ENCODE data around the gene SPAG5. TPM values are rescaled to one million over a fixed set of nuclear protein-coding genes. Genes with fewer than 3 reads are reported as not detected.

The SPAG5 gene, protein sequence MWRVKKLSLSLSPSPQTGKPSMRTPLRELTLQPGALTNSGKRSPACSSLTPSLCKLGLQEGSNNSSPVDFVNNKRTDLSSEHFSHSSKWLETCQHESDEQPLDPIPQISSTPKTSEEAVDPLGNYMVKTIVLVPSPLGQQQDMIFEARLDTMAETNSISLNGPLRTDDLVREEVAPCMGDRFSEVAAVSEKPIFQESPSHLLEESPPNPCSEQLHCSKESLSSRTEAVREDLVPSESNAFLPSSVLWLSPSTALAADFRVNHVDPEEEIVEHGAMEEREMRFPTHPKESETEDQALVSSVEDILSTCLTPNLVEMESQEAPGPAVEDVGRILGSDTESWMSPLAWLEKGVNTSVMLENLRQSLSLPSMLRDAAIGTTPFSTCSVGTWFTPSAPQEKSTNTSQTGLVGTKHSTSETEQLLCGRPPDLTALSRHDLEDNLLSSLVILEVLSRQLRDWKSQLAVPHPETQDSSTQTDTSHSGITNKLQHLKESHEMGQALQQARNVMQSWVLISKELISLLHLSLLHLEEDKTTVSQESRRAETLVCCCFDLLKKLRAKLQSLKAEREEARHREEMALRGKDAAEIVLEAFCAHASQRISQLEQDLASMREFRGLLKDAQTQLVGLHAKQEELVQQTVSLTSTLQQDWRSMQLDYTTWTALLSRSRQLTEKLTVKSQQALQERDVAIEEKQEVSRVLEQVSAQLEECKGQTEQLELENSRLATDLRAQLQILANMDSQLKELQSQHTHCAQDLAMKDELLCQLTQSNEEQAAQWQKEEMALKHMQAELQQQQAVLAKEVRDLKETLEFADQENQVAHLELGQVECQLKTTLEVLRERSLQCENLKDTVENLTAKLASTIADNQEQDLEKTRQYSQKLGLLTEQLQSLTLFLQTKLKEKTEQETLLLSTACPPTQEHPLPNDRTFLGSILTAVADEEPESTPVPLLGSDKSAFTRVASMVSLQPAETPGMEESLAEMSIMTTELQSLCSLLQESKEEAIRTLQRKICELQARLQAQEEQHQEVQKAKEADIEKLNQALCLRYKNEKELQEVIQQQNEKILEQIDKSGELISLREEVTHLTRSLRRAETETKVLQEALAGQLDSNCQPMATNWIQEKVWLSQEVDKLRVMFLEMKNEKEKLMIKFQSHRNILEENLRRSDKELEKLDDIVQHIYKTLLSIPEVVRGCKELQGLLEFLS
- total RNA-seq (1 to 10 TPM; 2.2 to 3.6 TPM), polyA plus RNA-seq (1 to 10 TPM; 1.6 to 4.3 TPM)
- long read RNA-seq, donor 1, partial matches to known transcripts = 1 of 1 reads
- long read RNA-seq, donor 1, other reads (novel, unspliced or antisense) = 0 of 1 reads
- long read RNA-seq, donor 2, partial matches to known transcripts = 1 of 2 reads
- long read RNA-seq, donor 2, other reads (novel, unspliced or antisense) = 1 of 2 reads

DNA sequence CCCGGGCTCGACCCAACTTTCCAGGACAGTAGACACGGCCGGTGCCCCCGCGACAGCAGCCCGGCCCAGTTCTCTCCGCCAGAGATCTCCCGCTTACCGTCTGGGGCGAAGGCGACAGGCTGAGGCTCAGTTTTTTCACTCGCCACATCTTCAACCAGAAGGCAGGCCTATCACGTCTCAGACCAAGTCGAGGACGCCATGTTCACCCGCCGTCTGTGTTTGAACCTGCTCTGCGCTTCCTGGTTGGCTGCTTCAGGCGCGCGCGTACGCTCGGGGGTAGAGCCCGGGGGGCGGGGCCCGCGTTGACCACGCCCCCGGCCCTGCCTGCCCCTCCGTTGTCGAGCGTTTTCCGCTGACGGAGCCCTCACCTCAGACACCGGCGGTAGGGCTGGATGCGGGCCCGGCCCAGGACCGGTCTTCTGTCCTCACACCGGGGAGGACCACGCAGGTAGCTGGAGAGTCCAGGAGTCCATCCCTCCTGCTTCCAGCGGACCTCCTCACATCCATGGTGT lies at the start of gene SPAG5:
SPAG5 (minus strand) TSS at position 227 of the 512 bp plus-strand sequence; CDS start at position 148, 79 bp downstream.
- 1% methylated on average over 44 of the region's 44 CpGs for WGBS, 2 donors
- intact Hi-C loops (cut with DNase I) = loop anchor here (2.0 to 5.0 kb wide), 2 partner anchors 46 to 47 kb away; partner anchors contain the start of gene UNC119 (in 2 of the 2)
- Histone ChIP-seq H3K27me3 (ENCODE audit: control insufficient read depth in 1 of 2, insufficient read depth in 2 of 2, low read length in 1 of 2) (no peaks in the 10 kb centered on the region), H3K4me3 (ENCODE audit: low read length in 2 of 2) (peak within 1 kb of the TSS; percentile 29 to 77), H3K36me3 (ENCODE audit: control insufficient read depth in 1 of 2, insufficient read depth in 2 of 2, low read length in 1 of 2) (no peaks in the 10 kb centered on the region), H3K27ac (ENCODE audit: low read depth in 1 of 2, low read length in 2 of 2) (peak within 1 kb of the TSS; percentile 23 to 94), H3K4me1 (ENCODE audit: control insufficient read depth in 1 of 2, insufficient read depth in 2 of 2, low read length in 2 of 2) (no peaks in the 10 kb centered on the region), H3K9me3 (ENCODE audit: control insufficient read depth, low read length) (no peaks in the 10 kb centered on the region)
- ATAC-seq (ENCODE audit: low FRiP score) (peak; percentile 99), DNase-seq (peak; percentile 95 to 97)

DNA sequence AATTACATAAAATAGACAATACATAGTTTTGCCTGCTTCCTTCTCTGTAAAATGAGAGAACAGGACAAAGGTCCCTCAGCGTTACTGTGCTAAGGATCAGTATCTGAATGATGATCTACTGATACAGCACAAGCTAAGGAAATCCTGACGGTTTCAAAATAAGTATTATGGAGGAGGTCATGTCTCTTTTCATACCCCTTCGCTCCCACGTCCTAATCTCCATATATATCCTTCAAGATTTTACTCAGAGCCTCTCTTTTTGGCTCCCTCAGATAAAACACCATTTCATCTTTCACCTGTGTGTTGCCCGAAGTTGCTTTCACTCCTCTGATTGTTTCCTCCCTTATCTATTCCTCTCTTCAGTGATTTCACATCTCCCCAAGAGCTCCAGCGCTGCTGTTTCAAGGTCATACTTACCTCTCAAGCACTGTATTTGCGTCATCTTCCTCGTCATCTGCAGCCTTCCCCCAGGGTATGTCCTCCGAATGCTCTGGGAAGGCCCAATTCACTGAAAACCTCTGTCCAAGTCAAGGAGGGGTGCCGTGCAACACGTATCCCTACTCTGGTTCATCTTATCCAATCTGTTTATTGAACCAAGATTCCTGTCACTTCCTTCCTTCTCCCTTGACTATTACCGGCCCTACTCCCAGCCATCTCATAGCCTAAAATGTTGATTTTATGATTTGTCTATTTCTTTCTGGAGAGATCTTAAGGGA lies 47.4 kb upstream of the SPAG5 start:
- H3K4me3 ChIP-seq (ENCODE audit: low read length in 2 of 2) = no peak overlapping the region

DNA sequence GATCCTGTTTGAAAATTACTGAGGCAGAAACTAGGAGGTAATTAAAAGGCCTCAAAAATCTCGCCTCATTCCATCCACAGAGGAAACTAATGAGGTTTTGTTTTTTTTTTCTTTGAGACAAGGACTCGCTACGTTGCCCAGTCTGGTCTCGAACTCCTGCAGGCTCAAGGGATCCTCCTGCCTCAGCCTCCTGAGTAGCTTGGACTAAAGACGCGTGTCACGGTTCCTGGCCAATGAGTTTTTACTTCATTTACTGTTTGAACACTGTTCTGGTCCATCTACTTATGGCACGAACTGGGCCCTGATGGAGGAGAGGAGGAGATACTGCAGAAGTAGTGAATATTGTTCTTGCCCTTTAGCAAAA lies 46.7 kb upstream of the SPAG5 start:
- H3K4me1 ChIP-seq (ENCODE audit: control insufficient read depth in 1 of 2, insufficient read depth in 2 of 2, low read length in 2 of 2) = no peaks in the 10 kb centered on the region
- peak overlapping the region in 1 of 2 donors; percentile 87 for H3K27ac ChIP-seq (ENCODE audit: low read depth in 1 of 2, low read length in 2 of 2)
- H3K36me3 ChIP-seq (ENCODE audit: control insufficient read depth in 1 of 2, insufficient read depth in 2 of 2, low read length in 1 of 2) = peaks cover 0 to 7% of the 10 kb centered on the region in 2 donors
- no peaks in the 10 kb centered on the region for H3K9me3 ChIP-seq (ENCODE audit: control insufficient read depth, low read length)
- intact Hi-C loops (cut with DNase I) = no loop called here
- no peak for ATAC-seq (ENCODE audit: low FRiP score)
- DNase-seq = no peak
- no peaks in the 10 kb centered on the region for H3K27me3 ChIP-seq (ENCODE audit: control insufficient read depth in 1 of 2, insufficient read depth in 2 of 2, low read length in 1 of 2)
- 15 to 21% methylated on average over 8 of the region's 8 CpGs for whole genome bisulfite sequencing, 2 donors
- H3K4me3 ChIP-seq (ENCODE audit: low read length in 2 of 2) = peak overlapping the region in 1 of 2 donors; percentile 49

More for the DNA sequence above, 47.4 kb upstream of the SPAG5 start:
- intact Hi-C loops (cut with DNase I) = no loop called here
- Histone ChIP-seq H3K9me3 (ENCODE audit: control insufficient read depth, low read length) (no peaks in the 10 kb centered on the region), H3K27ac (ENCODE audit: low read depth in 1 of 2, low read length in 2 of 2) (peak overlapping the region; percentile 70 to 84), H3K4me1 (ENCODE audit: control insufficient read depth in 1 of 2, insufficient read depth in 2 of 2, low read length in 2 of 2) (no peaks in the 10 kb centered on the region), H3K36me3 (ENCODE audit: control insufficient read depth in 1 of 2, insufficient read depth in 2 of 2, low read length in 1 of 2) (peaks cover 0 to 5% of the 10 kb centered on the region in 2 donors), H3K27me3 (ENCODE audit: control insufficient read depth in 1 of 2, insufficient read depth in 2 of 2, low read length in 1 of 2) (no peaks in the 10 kb centered on the region)
- DNase-seq = no peak
- 69 to 72% methylated on average over 12 of the region's 12 CpGs for WGBS, 2 donors
- no peak for ATAC-seq (ENCODE audit: low FRiP score)

DNA sequence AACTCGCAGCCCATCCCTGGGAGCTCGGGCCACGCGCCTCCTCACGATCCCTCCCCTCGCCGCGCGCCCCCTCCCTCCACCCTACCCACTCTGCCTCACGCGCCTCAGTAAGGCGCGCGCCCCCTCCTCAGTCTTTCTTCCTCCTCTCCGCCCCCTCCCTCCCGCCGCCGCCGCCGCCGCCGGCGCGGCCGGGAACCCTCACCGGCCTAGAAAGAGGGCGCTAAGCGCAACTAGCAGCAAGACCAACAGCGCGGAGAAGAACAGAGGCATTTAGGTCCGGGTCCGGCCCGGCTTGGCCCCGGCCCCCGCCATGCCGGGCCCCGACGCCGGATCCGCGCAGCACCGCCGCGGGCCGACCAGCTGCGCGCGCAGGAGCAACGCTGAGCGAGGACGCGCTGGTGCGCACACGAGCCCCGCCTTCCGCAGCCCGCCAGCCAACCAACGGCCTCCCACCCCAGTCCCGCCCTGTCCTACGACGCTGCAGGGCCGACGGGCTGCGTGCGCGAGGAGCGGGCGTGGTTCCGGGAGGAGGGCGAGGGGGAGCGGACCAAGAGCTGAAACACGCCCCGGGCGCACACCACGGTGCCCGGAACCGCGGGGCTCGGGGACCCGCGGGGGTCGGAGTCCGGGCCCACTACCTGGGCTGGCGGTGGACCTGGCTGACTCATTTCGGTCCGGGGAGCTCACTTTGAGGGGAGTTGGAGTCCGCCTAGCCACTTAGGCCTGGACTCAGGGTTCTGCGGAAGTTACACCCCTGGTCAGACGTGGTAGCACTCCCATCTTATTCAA lies 46.2 kb upstream of the SPAG5 start, which contains the start of gene BLTP2:
BLTP2 (minus strand) TSS at position 372 of the 789 bp plus-strand sequence; CDS start at position 270, 102 bp downstream.
- 0 to 1% methylated on average over 60 to 89 of the region's 89 CpGs for WGBS, 2 donors
- Histone ChIP-seq H3K27ac (ENCODE audit: low read depth in 1 of 2, low read length in 2 of 2) (peak within 1 kb of the TSS; percentile 43 to 87), H3K4me1 (ENCODE audit: control insufficient read depth in 1 of 2, insufficient read depth in 2 of 2, low read length in 2 of 2) (no peaks in the 10 kb centered on the region), H3K27me3 (ENCODE audit: control insufficient read depth in 1 of 2, insufficient read depth in 2 of 2, low read length in 1 of 2) (no peaks in the 10 kb centered on the region), H3K36me3 (ENCODE audit: control insufficient read depth in 1 of 2, insufficient read depth in 2 of 2, low read length in 1 of 2) (peaks cover 0 to 7% of the 10 kb centered on the region in 2 donors), H3K4me3 (ENCODE audit: low read length in 2 of 2) (peak within 1 kb of the TSS; percentile 86 to 89), H3K9me3 (ENCODE audit: control insufficient read depth, low read length) (no peaks in the 10 kb centered on the region)
- ATAC-seq (ENCODE audit: low FRiP score) (peak; percentile 99), DNase-seq (peak; percentile 98 to 99)
- intact Hi-C loops (cut with DNase I) = no loop called here

DNA sequence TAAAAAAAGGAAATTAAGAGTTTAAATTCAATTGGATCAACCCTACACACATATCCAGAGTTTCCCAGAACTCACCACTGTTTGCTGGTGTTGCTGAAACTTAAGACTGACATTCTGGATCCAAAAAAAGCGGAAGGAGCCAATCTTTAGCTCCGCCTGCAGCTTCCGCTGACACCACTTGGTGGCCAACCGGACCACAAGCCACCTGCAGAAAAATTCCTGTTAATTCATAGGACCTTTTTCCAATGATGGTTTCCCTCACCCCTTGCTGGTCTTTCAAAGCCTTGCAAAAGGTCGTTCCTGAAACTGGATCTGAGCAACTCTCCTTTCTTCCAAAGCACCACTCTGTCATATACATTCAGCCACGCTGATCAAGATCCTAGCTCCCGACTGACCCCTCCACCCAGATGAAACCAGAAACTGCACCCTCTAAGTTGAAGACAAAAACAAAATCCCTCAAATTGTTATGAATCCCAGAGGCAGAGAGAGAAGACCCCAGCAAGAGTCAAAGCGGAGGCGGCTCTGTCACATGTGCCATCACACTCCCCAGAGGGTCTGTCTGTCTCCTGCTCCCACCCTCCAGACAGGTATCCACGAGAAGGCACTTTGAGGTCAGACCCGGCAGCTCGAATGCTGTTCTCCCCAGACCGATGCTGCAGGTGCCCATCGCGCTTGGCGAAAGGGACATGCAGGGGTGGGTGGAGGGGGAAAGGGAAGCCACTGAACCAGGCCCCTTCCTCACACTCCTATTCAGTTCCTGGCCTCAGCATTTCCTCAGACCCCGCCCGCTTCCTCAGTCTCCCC lies 45.4 kb upstream of the SPAG5 start:
- DNase-seq (peak in 1 of 2 donors; percentile 76), ATAC-seq (ENCODE audit: low FRiP score) (no peak)
- Histone ChIP-seq H3K9me3 (ENCODE audit: control insufficient read depth, low read length) (no peaks in the 10 kb centered on the region), H3K27me3 (ENCODE audit: control insufficient read depth in 1 of 2, insufficient read depth in 2 of 2, low read length in 1 of 2) (no peaks in the 10 kb centered on the region), H3K27ac (ENCODE audit: low read depth in 1 of 2, low read length in 2 of 2) (peak overlapping the region; percentile 22 to 43), H3K4me3 (ENCODE audit: low read length in 2 of 2) (peak overlapping the region; percentile 86 to 89), H3K36me3 (ENCODE audit: control insufficient read depth in 1 of 2, insufficient read depth in 2 of 2, low read length in 1 of 2) (peaks cover 4 to 12% of the 10 kb centered on the region in 2 donors), H3K4me1 (ENCODE audit: control insufficient read depth in 1 of 2, insufficient read depth in 2 of 2, low read length in 2 of 2) (no peaks in the 10 kb centered on the region)
- intact Hi-C loops (cut with DNase I) = no loop called here
- WGBS, 2 donors = 0% methylated on average over 15 to 18 of the region's 18 CpGs

DNA sequence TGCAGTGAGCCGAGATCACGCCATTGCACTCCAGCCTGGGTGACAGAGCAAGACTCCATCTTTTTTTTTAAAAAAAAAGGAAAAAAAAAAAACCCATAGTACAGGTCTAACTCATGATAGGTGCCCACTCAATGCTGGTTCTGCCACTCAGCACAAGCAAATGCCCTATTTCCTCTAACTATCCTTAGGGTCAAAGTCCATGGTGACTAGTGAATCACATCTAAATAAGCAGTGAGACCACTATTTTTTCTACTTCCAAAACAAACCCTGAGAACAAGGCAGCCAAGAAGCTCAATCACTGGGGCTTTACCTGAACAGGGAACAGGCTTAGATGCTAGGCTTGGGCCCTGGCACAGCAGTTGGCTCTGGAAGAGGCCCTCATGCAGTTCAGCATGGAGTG lies 42.8 kb upstream of the SPAG5 start:
- 95 to 97% methylated on average over 2 of the region's 2 CpGs for WGBS, 2 donors
- H3K27me3 ChIP-seq (ENCODE audit: control insufficient read depth in 1 of 2, insufficient read depth in 2 of 2, low read length in 1 of 2) = no peaks in the 10 kb centered on the region
- intact Hi-C loops (cut with DNase I) = no loop called here
- no peak for ATAC-seq (ENCODE audit: low FRiP score)
- no peaks in the 10 kb centered on the region for H3K4me1 ChIP-seq (ENCODE audit: control insufficient read depth in 1 of 2, insufficient read depth in 2 of 2, low read length in 2 of 2)
- no peak overlapping the region for H3K27ac ChIP-seq (ENCODE audit: low read depth in 1 of 2, low read length in 2 of 2)
- no peak overlapping the region for H3K4me3 ChIP-seq (ENCODE audit: low read length in 2 of 2)
- peaks cover 5 to 15% of the 10 kb centered on the region in 2 donors for H3K36me3 ChIP-seq (ENCODE audit: control insufficient read depth in 1 of 2, insufficient read depth in 2 of 2, low read length in 1 of 2)
- no peak for DNase-seq
- H3K9me3 ChIP-seq (ENCODE audit: control insufficient read depth, low read length) = no peaks in the 10 kb centered on the region
